Esophagus muscularis mucosa (tissue), 4 donors: ENCODE measurements around the gene ERC2.

ENCODE experiments used
- CTCF ChIP-seq, 3 experiments: fragments of 200-600 bp in 2 of 3; fragments of 450-650 bp in 1 of 3; sonication (generic) in 2 of 3; IDR thresholded peaks; one replicate each; pipeline ENCODE4 v1.5.1; 2017 to 2019; ENCODE audit warnings: antibody characterized with exemption in 3 of 3, mild to moderate bottlenecking in 2 of 3, moderate library complexity in 1 of 3
- EP300 ChIP-seq: sonication (generic); formaldehyde crosslinking; IDR thresholded peaks from one replicate; pipeline ENCODE4 v1.6.1; 2017; ENCODE audit warnings: antibody characterized with exemption
- POLR2A ChIP-seq: fragments of 450-650 bp; IDR thresholded peaks from one replicate; pipeline ENCODE4 v1.6.1; 2017; ENCODE audit warnings: antibody characterized with exemption, moderate library complexity, mild to moderate bottlenecking, low read depth
- POLR2AphosphoS5 ChIP-seq, 2 donors: sonication (generic); formaldehyde crosslinking; IDR thresholded peaks; one replicate each; pipeline ENCODE4 v1.6.1; 2017; ENCODE audit warnings: antibody characterized with exemption in 2 of 2

- TF ChIP-seq POLR2A (no peak), CTCF (IDR thresholded peaks at IDR 0.05) (no peak), EP300 (no peak), POLR2AphosphoS5 (IDR thresholded peaks at IDR 0.05) (no peak)
These were observed 985.6 kb downstream of the ERC2 start for GRCh38 chr3:55482496-55483195.
